SU-DHL-6 (cell line): ENCODE data around the gene THRAP3.
"Not testable (repeated sequence)": the region's sequence is repeated elsewhere in the genome, so short reads cannot be mapped to it uniquely, and the experiment has no call there.

Source experiments
- H2AFZ ChIP-seq: fragments of 200-600 bp; sonication (generic); 2 replicates; pipeline ENCODE4 v1.6.1; 2014; ENCODE audit warnings: low read depth, mild to moderate bottlenecking, moderate library complexity, mixed read lengths, antibody characterized with exemption, low read length; ENCODE audit not compliant: severe bottlenecking
- H3F3A ChIP-seq: fragments of 200-600 bp; shearing (Covaris generic); 2 replicates; pipeline ENCODE4 v1.6.0; 2016; ENCODE audit warnings: antibody characterized with exemption, mild to moderate bottlenecking; ENCODE audit not compliant: insufficient read depth
- H3K27ac ChIP-seq: fragments of 200-600 bp; sonication (generic); 2 replicates; pipeline ENCODE4 v1.5.1; 2016; ENCODE audit warnings: low read depth, mild to moderate bottlenecking, low read length, moderate library complexity, mixed read lengths
- H3K27me3 ChIP-seq: fragments of 200-600 bp; sonication (generic), shearing (Covaris generic); 2 replicates; pipeline ENCODE4 v1.6.0; 2014; ENCODE audit warnings: mild to moderate bottlenecking, low read length
- H3K36me3 ChIP-seq: fragments of 200-600 bp; sonication (generic); 2 replicates; pipeline ENCODE4 v1.6.1; 2014; ENCODE audit warnings: mild to moderate bottlenecking, low read length, mixed read lengths
- H3K4me2 ChIP-seq: fragments of 300-600, 200-600 bp; shearing (Covaris generic), sonication (generic); 2 replicates; pipeline ENCODE4 v1.6.0; 2014; ENCODE audit warnings: low read length, low read depth, mild to moderate bottlenecking; ENCODE audit not compliant: poor library complexity, severe bottlenecking
- H3K4me3 ChIP-seq: fragments of 200-600 bp; sonication (generic); 2 replicates; pipeline ENCODE4 v1.5.1; 2014; ENCODE audit warnings: antibody characterized with exemption, low read length, mild to moderate bottlenecking, mixed read lengths; ENCODE audit not compliant: insufficient read depth, poor library complexity, severe bottlenecking
- H3K79me2 ChIP-seq: fragments of 200-600 bp; sonication (generic); 2 replicates; pipeline ENCODE4 v1.6.1; 2014; ENCODE audit warnings: mild to moderate bottlenecking, low read length, moderate library complexity; ENCODE audit not compliant: insufficient read depth
- H3K9ac ChIP-seq: fragments of 200-600 bp; sonication (generic); 2 replicates; pipeline ENCODE4 v1.7.0; 2014; ENCODE audit warnings: mild to moderate bottlenecking, low read length
- H3K9me2 ChIP-seq: fragments of 200-600 bp; sonication (generic); replicated peaks from 2 replicates; pipeline ENCODE4 v1.6.1; 2014; ENCODE audit warnings: low read length; ENCODE audit not compliant: insufficient read depth
- H3K9me3 ChIP-seq: fragments of 200-600 bp; sonication (generic); 2 replicates; pipeline ENCODE4 v1.6.1; 2014; ENCODE audit warnings: low read length, mixed read lengths; ENCODE audit not compliant: insufficient read depth
- H4K20me1 ChIP-seq: fragments of 200-600 bp; sonication (generic); 2 replicates; pipeline ENCODE4 v1.6.1; 2014; ENCODE audit warnings: low read depth, mild to moderate bottlenecking, antibody characterized with exemption, low read length, moderate library complexity, mixed read lengths
- EZH2phosphoT487 ChIP-seq: fragments of 200-600 bp; sonication (generic), shearing (Covaris generic); conservative IDR thresholded peaks from 2 replicates; pipeline ENCODE4 v1.6.1; 2018; ENCODE audit warnings: mild to moderate bottlenecking, antibody characterized with exemption, low read length, moderate library complexity, mixed read lengths
- TF ChIP-seq, protein P1 (sequence below): fragments of 200-600 bp; sonication (generic); IDR thresholded peaks from one replicate; pipeline ENCODE4 v1.5.1; 2017; ENCODE audit warnings: antibody characterized with exemption, mild to moderate bottlenecking, low read length, moderate library complexity; ENCODE audit not compliant: insufficient read depth, poor library complexity, severe bottlenecking

The THRAP3 gene

DNA sequence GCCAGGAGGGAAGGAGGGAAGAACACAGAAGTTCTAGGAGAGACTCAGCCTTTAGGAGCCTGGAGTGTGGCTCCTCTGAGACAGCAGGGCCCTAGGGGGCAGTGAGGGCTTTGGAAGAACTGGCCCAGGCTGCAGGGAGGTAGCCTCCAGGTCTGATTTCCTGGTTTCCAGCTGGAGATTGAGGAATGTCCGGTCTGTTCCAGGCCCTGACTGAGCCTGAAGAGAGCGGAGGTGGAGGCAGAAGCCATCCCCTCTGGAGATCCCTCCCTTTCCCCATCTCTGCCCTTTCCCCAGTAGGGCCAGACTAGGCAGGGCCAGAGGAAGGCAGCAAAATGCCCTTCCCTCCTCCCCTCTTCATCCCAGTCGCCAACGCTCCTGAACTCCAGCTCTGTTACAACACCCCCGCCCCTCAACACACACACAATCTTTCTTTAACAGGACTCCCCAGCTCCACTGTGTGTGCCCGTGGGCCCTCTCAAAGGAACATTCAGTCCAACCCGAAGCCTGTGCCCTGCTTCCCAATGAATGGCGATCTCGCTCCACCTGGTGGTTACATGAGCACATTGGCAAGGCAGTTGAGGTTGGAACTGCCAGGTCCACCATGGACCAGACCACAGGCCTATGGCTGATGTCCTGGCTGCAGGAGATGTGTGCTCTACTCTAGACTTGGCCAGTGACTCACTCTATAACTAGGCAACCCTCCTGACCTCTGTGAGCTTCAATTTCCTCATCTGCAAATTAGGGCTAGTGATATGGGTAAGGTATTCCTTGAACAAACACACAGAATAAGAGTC, 36.2 kb upstream of the THRAP3 start:
- no peak overlapping the region for H3K4me2 ChIP-seq
- H3K4me3 ChIP-seq = no peak overlapping the region
- H3K36me3 ChIP-seq = no peaks in the 10 kb centered on the region
- no peaks in the 10 kb centered on the region for H3F3A ChIP-seq
- no peaks in the 10 kb centered on the region for H3K79me2 ChIP-seq
- no peaks in the 10 kb centered on the region for H3K9me3 ChIP-seq
- no peaks in the 10 kb centered on the region for H3K9me2 ChIP-seq
- H4K20me1 ChIP-seq = no peaks in the 10 kb centered on the region
- TF ChIP-seq, protein P1, sequence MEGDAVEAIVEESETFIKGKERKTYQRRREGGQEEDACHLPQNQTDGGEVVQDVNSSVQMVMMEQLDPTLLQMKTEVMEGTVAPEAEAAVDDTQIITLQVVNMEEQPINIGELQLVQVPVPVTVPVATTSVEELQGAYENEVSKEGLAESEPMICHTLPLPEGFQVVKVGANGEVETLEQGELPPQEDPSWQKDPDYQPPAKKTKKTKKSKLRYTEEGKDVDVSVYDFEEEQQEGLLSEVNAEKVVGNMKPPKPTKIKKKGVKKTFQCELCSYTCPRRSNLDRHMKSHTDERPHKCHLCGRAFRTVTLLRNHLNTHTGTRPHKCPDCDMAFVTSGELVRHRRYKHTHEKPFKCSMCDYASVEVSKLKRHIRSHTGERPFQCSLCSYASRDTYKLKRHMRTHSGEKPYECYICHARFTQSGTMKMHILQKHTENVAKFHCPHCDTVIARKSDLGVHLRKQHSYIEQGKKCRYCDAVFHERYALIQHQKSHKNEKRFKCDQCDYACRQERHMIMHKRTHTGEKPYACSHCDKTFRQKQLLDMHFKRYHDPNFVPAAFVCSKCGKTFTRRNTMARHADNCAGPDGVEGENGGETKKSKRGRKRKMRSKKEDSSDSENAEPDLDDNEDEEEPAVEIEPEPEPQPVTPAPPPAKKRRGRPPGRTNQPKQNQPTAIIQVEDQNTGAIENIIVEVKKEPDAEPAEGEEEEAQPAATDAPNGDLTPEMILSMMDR = peak; percentile 74
- no peak for TF ChIP-seq EZH2phosphoT487
- H3K9ac ChIP-seq = no peak overlapping the region
- peak overlapping the region; percentile 73 for H2AFZ ChIP-seq
- H3K27me3 ChIP-seq = no peaks in the 10 kb centered on the region
- no peak overlapping the region for H3K27ac ChIP-seq

DNA sequence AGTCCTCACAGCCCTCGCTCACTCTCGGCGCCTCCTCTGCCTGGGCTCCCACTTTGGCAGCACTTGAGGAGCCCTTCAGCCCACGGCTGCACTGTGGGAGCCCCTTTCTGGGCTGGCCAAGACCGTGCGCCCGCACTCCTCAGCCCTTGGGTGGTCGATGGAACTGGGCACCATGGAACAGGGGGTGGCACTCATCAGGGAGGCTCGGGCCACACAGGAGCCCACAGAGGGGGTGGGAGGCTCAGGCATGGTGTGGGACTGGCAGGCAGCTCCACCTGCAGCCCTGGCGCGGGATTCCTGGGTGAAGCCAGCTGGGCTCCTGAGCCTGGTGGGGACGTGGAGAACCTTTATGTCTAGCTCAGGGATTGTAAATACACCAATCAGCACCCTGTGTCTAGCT, 27.4 kb upstream of the THRAP3 start:
- not testable (repeated sequence) for H3K4me2 ChIP-seq, H3F3A ChIP-seq, H4K20me1 ChIP-seq, H3K36me3 ChIP-seq, H2AFZ ChIP-seq, H3K4me3 ChIP-seq, H3K9ac ChIP-seq, H3K27me3 ChIP-seq, H3K27ac ChIP-seq, H3K79me2 ChIP-seq, H3K9me2 ChIP-seq, H3K9me3 ChIP-seq

DNA sequence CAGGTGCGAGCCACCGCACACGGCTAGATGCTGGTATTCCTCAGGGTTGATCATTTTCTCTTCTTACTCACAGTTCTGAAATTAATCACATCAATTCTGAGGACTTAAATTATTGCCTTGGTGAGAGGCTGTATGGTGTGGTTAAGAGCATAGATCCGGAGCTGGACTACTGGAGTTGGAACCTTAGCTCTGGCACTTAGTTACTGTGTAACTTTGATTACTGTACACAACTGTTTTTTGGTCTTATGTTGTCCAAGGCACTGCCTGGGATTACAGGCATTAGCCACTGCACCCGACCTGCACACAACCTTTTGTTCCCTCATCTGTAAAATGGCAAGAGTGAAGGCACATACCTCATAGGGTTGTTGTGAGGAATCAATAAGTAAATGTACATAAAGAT, 25.6 kb upstream of the THRAP3 start:
- Histone ChIP-seq H3K27me3 (no peaks in the 10 kb centered on the region), H2AFZ (no peak overlapping the region), H3K4me3 (no peak overlapping the region), H3K9me2 (no peaks in the 10 kb centered on the region), H3K36me3 (no peaks in the 10 kb centered on the region), H3F3A (no peaks in the 10 kb centered on the region), H3K4me2 (no peak overlapping the region), H3K9ac (no peak overlapping the region), H4K20me1 (no peaks in the 10 kb centered on the region), H3K27ac (no peak overlapping the region), H3K9me3 (no peaks in the 10 kb centered on the region), H3K79me2 (no peaks in the 10 kb centered on the region)
- TF ChIP-seq EZH2phosphoT487 = no peak
- TF ChIP-seq, protein P1 = no peak

DNA sequence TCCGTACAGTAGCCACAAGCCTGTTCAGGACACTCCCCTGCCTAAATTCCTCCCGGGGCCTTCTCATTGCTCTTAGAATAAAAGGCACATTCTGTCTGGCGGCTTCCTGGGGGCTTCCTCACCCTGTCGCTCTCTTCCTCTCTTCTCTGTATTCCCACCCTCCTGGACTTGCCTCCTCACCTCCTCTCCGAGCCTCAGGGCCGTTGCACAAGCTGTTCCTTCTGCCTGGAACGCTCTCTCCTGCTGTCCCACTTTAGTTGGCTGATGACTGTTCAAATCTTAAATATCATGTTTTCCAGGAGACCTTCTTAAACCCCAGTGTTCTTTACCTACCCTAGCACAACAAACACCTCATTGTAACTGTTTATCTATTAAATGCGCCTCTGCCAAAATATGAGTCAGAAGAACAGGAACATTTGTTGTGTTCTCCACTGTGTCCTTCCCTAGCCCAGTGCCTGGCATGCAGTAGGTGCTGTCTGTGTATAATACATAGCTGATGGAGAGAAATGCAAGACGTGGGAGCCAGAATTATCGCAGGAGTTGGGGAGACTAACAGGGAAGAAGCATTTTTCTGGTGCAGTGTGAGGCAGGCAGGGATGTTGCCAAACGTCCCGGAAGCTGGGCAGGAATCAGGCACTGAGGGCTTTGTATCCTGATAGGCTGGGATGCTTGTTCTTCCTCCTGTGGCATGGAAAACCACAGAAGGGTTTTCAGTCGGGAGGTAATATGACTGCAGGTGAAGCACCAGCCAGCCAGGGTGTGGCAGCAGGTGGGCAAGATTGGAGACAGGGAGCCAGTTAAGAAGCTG, 24.1 kb upstream of the THRAP3 start:
- Histone ChIP-seq H3K9ac (no peak overlapping the region), H3K9me3 (no peaks in the 10 kb centered on the region), H3K4me2 (no peak overlapping the region), H3K9me2 (no peaks in the 10 kb centered on the region), H3F3A (no peaks in the 10 kb centered on the region), H3K4me3 (no peak overlapping the region), H3K79me2 (no peaks in the 10 kb centered on the region), H3K27me3 (no peaks in the 10 kb centered on the region), H4K20me1 (no peaks in the 10 kb centered on the region), H3K36me3 (no peaks in the 10 kb centered on the region), H2AFZ (no peak overlapping the region), H3K27ac (no peak overlapping the region)
- TF ChIP-seq EZH2phosphoT487 = no peak
- TF ChIP-seq, protein P1 = no peak
